Neuron (in vitro differentiated cells): ENCODE results near the gene KRT32.

Experiments used
- H2AFZ ChIP-seq: one replicate; pipeline ENCODE4 v1.6.1; 2013; ENCODE audit warnings: low read depth, mild to moderate bottlenecking, inconsistent platforms, low read length, moderate library complexity
- H3K27me3 ChIP-seq: one replicate; pipeline ENCODE4 v1.6.1; 2013; ENCODE audit warnings: low read length; ENCODE audit not compliant: insufficient read depth
- H3K36me3 ChIP-seq: one replicate; pipeline ENCODE4 v1.6.1; 2013; ENCODE audit warnings: low read length; ENCODE audit not compliant: insufficient read depth
- H3K4me1 ChIP-seq: one replicate; pipeline ENCODE4 v1.6.1; 2013; ENCODE audit warnings: low read length; ENCODE audit not compliant: insufficient read depth
- H3K4me3 ChIP-seq: 2 replicates; pipeline ENCODE4 v1.5.1; 2013; ENCODE audit warnings: mild to moderate bottlenecking, low read length, moderate library complexity
- H3K9me3 ChIP-seq: one replicate; pipeline ENCODE4 v1.6.1; 2013; ENCODE audit warnings: low read length

Gene KRT32

GRCh38 chr17:41413353-41413957 lies 53.7 kb downstream of the KRT32 start:
- H3K36me3 ChIP-seq = no peaks in the 10 kb centered on the region
- no peak overlapping the region for H2AFZ ChIP-seq
- H3K27me3 ChIP-seq = no peaks in the 10 kb centered on the region
- H3K4me3 ChIP-seq = no peak overlapping the region
- no peaks in the 10 kb centered on the region for H3K9me3 ChIP-seq
- H3K4me1 ChIP-seq = no peaks in the 10 kb centered on the region

GRCh38 chr17:41411072-41411840 lies 55.9 kb downstream of the KRT32 start:
- H3K27me3 ChIP-seq = no peaks in the 10 kb centered on the region
- no peaks in the 10 kb centered on the region for H3K36me3 ChIP-seq
- no peak overlapping the region for H3K4me3 ChIP-seq
- H3K9me3 ChIP-seq = no peaks in the 10 kb centered on the region
- no peak overlapping the region for H2AFZ ChIP-seq
- no peaks in the 10 kb centered on the region for H3K4me1 ChIP-seq
